ENCODE measurements around the gene DIS3L2.
"Not testable (repeated sequence)": the region's sequence is repeated elsewhere in the genome, so short reads cannot be mapped to it uniquely, and the experiment has no call there.

The DIS3L2 gene

GRCh38 chr2:232310121-232310520 is 348.6 kb downstream of the DIS3L2 start:
- DNase-seq: peak; percentile 57

- no peak for DNase-seq
These were observed 349.2 kb downstream of the DIS3L2 start for GRCh38 chr2:232310696-232311095.

GRCh38 chr2:232313645-232314044 is 352.1 kb downstream of the DIS3L2 start:
- not testable (repeated sequence) for DNase-seq

GRCh38 chr2:232315049-232315922 is 353.8 kb downstream of the DIS3L2 start:
- DNase-seq: peak; percentile 79

- no peak for DNase-seq
These were observed 354.4 kb downstream of the DIS3L2 start for GRCh38 chr2:232315923-232316299.

GRCh38 chr2:232316461-232317330 is 355.2 kb downstream of the DIS3L2 start:
- no peak for DNase-seq

- DNase-seq: no peak
These were observed 356.8 kb downstream of the DIS3L2 start for GRCh38 chr2:232318169-232318855.

- no peak for DNase-seq
These were observed 357.7 kb downstream of the DIS3L2 start for GRCh38 chr2:232319067-232319802.

GRCh38 chr2:232319803-232320442 is 358.4 kb downstream of the DIS3L2 start:
- DNase-seq: no peak

GRCh38 chr2:232320443-232320803 is 358.9 kb downstream of the DIS3L2 start:
- no peak for DNase-seq

GRCh38 chr2:232321156-232321816 is 359.8 kb downstream of the DIS3L2 start:
- DNase-seq: peak; percentile 81

GRCh38 chr2:232321817-232322559 is 360.5 kb downstream of the DIS3L2 start:
- no peak for DNase-seq

- peak; percentile 40 for DNase-seq
These were observed 361.2 kb downstream of the DIS3L2 start for GRCh38 chr2:232322560-232323327.

- DNase-seq: no peak
These were observed 361.8 kb downstream of the DIS3L2 start for GRCh38 chr2:232323328-232323650.

- DNase-seq: not testable (repeated sequence)
These were observed 362.5 kb downstream of the DIS3L2 start for GRCh38 chr2:232323967-232324366.

GRCh38 chr2:232324778-232325177 is 363.3 kb downstream of the DIS3L2 start:
- no peak for DNase-seq

- DNase-seq: peak; percentile 66
These were observed 364.1 kb downstream of the DIS3L2 start for GRCh38 chr2:232325324-232326273.

- DNase-seq: not testable (repeated sequence)
These were observed 365.0 kb downstream of the DIS3L2 start for GRCh38 chr2:232326274-232327104.
